SK-N-SH (cell line): ENCODE data around the gene ARMC8.

Experiments used
- SIN3A ChIP-seq: IDR thresholded peaks from 2 replicates; pipeline ENCODE4 v1.6.1; 2012; ENCODE audit warnings: low read depth, mild to moderate bottlenecking, low read length, moderate library complexity, borderline replicate concordance
- TF ChIP-seq, protein P1 (sequence below): IDR thresholded peaks from 2 replicates; pipeline ENCODE4 v1.4.0; 2012; ENCODE audit warnings: low read depth

- TF ChIP-seq, protein P1, sequence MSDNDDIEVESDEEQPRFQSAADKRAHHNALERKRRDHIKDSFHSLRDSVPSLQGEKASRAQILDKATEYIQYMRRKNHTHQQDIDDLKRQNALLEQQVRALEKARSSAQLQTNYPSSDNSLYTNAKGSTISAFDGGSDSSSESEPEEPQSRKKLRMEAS, result no peak
- no peak for TF ChIP-seq SIN3A
Observed at GRCh38 chr3:138186803-138187295, 252 bp upstream of the ARMC8 start.
